GM19035 (cell line): ENCODE results near the gene LAP3.
"Not testable (repeated sequence)": the region's sequence is repeated elsewhere in the genome, so short reads cannot be mapped to it uniquely, and the experiment has no call there.

Experiments
- ATAC-seq: cut with Tn5 transposase; IDR thresholded peaks from one replicate; pipeline ENCODE4 v1.9.1; 2021; ENCODE audit not compliant: unreplicated experiment

LAP3 gene

GRCh38 chr4:17561195-17561909, 15.6 kb upstream of the LAP3 start:
- ATAC-seq, result no peak

DNA sequence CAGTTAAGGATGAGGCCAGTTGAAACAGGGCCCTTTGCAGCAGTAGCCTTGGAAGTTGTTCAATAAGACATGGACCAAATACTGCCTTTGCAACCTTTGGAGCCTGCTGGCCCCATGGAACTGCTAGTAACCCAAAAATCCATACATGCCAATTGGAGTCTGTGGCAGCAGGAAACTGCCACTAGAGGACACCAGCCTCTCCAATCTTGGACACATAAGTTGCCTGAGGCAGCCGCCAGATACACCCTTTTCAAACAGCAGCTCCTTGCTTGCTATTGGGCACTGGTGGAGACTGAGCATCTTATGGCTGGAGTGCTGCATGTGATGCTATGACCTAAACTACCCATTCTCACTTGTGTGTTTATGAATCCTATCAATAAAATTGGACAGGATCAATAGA, 14.8 kb upstream of the LAP3 start:
- no peak for ATAC-seq

- ATAC-seq, result no peak
Observed at GRCh38 chr4:17565846-17566245, 11.2 kb upstream of the LAP3 start.

DNA sequence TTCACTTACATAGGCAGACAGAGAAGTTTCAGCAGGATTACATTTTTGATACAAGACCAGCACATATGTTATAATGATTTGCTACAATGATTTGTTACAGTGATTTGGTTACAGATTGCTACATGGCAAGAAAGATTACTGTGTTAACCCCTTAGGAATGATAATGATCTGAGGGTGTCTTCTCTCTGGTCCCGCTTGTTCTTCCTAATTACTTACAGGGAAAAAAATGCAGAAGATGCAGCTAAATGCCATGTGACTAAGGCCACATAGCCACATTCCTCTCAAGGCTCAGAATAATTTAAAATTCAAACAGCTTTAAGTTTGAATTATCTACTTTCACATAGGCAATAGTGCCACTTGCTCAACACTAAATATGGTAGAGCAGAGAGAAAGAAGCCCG, 9.7 kb upstream of the LAP3 start:
- ATAC-seq, result no peak

GRCh38 chr4:17574206-17574605, 2.8 kb upstream of the LAP3 start:
- no peak for ATAC-seq

DNA sequence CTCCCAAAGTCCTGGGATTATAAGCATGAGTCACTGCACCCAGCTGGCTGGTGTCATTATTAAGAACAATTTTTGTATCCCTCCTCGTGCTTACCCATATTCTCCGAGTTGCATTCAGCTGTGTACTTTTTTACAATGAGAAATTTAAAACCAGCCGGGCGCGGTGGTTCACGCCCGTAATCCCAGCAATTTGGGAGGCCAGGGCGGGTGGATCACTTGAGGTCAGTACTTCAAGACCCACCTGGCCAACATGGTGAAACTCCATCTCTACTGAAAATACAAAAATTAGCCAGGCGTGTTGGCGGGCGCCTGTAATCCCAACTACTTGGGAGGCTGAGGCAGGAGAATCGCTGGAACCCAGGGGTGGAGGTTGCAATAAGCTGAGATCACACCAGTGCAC, 1.8 kb upstream of the LAP3 start:
- not testable (repeated sequence) for ATAC-seq

DNA sequence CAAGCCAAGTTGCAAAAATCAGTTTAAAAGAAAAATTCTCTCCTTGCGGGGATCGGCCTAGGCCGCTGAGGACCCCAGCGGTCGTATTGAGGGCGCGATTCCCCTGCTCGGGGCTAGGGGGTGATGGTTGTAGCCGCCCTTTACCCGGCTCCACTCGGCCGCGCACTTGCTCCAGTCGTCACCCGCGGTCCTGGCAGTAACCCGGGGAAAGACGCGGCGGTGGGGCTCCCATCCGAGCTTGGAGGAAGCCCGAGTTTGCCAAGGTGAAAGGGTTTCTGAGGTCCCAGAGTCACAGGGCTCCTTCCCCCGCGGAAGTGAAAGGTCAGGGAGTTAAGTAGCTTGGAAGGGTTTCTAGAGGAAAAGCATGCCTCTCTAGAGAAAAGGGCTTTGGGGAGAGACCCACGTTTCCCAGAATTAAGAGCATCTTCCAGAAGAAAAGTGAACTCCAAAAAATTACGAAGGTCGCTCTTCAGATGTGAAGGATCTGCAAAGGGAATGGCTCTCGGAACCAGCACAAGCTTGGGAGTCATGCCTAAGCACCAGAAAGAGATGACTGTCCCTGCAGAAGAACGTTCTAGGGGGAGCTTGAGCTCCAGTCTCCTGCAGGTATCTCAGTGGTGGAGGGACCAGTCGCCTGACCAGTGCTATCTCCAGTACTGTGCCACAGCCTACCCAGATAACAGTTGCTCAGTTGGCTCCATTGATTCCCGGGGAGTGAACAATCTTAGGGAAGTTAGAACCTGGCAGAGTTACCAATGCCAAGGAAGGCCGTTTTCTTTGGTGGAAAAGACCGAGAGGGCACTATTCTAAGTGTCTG, 875 bp downstream of the LAP3 start:
- ATAC-seq, result peak; percentile 9

DNA sequence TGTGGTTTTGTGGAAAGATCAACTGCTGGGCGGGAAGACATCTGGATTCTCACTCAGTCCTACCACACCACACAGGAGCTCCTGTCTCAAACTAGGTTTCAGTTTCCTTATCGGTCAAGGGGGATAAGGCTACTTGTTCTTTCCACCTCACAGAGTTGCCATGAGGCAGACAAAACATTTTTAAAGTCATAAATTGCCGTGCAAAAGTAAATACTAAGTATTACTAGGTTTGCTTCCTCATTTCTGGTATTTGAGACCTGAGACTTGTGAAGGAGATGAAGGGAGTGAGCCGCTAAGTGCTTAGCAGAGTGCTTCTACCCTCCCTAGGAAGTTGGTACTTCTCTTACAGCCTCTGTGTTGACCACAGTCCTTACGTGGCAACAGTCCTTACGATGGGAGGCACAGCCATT, 1.5 kb downstream of the LAP3 start:
- ATAC-seq, result peak; percentile 18

- no peak for ATAC-seq
Observed at GRCh38 chr4:17580969-17581368, 4.0 kb downstream of the LAP3 start.

DNA sequence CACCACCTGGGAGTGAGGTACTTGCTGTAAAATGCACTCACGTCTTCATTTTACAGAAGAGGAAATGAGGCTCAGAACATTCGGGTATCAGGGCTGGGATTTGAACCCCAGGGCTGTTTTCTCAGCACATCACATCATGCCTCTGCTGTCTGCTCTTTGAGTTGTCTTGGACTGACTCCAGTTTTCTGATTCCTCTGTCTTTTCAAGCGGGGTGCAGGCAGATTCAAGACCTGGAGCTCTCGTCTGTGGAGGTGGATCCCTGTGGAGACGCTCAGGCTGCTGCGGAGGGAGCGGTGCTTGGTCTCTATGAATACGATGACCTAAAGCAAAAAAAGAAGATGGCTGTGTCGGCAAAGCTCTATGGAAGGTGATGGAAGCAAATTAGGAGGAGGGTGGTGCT, 6.3 kb downstream of the LAP3 start:
- ATAC-seq, result no peak

GRCh38 chr4:17583941-17584340, 6.9 kb downstream of the LAP3 start:
- no peak for ATAC-seq

DNA sequence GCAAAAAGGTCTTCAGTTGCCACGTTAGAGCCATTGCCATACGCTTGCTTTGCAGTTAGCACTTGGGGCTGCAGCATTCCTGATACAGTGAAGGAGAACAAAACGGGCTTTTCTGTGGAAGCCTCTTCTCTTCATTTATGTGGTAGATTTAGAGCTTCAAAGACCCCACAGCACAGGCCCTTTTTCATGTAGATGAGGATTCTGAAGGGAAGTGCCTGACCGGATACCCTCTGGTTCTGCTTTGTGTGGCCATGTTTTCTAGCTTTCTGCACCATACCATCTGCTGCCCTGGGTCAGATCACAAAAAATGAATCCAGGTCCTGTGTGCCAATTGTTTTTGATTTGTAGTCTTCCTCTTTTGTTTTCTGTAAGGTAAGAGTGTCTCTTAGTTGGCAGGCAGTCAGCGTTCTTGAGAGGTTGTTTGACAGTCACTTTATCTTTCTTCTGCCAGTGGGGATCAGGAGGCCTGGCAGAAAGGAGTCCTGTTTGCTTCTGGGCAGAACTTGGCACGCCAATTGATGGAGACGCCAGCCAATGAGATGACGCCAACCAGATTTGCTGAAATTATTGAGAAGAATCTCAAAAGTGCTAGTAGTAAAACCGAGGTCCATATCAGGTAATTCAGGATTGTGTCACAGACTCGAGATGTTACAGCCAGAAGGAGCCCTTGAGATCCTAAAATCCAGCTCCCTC, 7.7 kb downstream of the LAP3 start:
- ATAC-seq, result no peak

- no peak for ATAC-seq
Observed at GRCh38 chr4:17587094-17587822, 10.3 kb downstream of the LAP3 start.

GRCh38 chr4:17589355-17589754, 12.4 kb downstream of the LAP3 start:
- ATAC-seq, result no peak

DNA sequence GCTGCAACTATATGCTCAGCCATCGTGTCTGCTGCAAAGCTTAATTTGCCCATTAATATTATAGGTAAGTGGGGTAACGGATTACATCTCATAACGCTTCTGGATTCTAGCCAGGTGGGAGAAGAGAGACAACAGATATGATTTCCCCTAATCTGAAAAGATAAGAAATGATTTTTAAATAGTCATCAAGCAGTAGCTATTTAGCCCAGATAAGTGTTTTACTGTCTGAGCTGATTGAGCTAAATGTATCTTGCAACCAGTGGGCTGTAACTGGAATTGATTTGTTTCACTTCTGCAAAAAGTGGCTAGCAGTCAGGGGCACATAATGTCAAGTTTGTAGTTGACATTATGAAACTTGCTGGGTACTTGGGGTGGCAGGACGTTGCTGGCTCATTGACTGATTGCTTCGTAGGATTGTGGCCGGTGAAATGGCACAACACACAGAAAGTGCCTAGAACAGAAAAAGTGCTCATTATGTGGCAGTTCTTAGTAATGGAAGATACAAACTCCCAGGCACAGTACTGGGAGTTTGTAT, 18.5 kb downstream of the LAP3 start:
- ATAC-seq, result peak; percentile 89

GRCh38 chr4:17597517-17597916, 20.5 kb downstream of the LAP3 start:
- ATAC-seq, result no peak

DNA sequence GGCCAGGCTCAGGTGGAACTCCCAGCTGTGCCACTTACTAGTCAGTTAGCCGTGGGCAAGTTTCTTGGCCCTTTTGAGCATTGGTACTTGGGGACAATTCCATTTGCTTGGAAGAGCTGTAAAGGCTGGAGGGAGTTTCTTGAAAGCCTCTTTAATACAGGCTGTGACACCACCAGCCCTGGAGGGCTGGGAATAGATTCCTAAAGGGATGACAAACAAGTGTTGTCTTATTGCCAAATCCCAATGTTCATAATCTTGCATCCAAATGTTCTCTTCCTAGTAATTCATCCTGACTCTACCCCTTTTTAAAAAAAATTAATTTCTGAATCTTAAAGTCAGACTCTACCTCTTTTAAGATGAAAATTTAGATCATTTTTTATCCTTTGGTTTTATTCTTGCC, 22.8 kb downstream of the LAP3 start:
- no peak for ATAC-seq

DNA sequence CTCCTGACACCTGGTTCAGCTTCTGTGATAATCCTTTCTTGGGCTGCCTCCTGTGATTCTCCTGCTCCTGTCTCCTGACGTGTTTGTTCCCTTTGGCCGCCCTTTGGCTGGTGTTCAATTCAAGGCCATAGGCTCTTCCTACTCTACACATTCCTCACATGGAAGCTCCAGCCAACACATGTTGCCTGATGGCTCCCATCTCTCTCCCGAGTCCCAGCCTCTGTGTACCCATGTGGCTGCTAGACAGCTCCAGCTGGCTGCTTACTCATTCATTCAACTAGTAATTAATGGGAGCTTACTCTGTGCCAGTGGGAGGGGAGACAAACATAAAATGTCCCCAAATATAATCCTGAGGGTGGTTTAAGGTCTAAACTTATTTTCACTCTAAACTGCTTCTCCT, 28.2 kb downstream of the LAP3 start:
- ATAC-seq, result no peak

GRCh38 chr4:17613761-17614415, 36.9 kb downstream of the LAP3 start:
- ATAC-seq, result peak; percentile 66
